Esophagus mucosa (tissue), 1 donor: Measurements from ENCODE around the gene STX8. TPM values are rescaled to one million over a fixed set of nuclear protein-coding genes. Genes with fewer than 3 reads are reported as not detected.

Experiments
- ATAC-seq: fragments of 200-7000 bp; cut with Tn5 transposase; one replicate; pipeline ENCODE4 v1.9.1; 2020
- total RNA-seq: library from RNA; stranded (reverse); gene quantifications from one replicate; pipeline ENCODE4 v1.2.4, GENCODE V29; 2023
- donor health status: DM: yes; HTN: yes; CAD: no.

Gene STX8
- total RNA-seq, 1 donor from 2014 or later: 45.9 TPM

- no peak for ATAC-seq
These were observed 240.8 kb downstream of the STX8 start for GRCh38 chr17:9334536-9335446.

- ATAC-seq: no peak
These were observed 243.5 kb downstream of the STX8 start for GRCh38 chr17:9332132-9332494.

- ATAC-seq: no peak
These were observed 244.1 kb downstream of the STX8 start for GRCh38 chr17:9331279-9332131.

GRCh38 chr17:9330611-9331271 is 244.9 kb downstream of the STX8 start:
- ATAC-seq: no peak

- no peak for ATAC-seq
These were observed 245.5 kb downstream of the STX8 start for GRCh38 chr17:9330141-9330540.

GRCh38 chr17:9329251-9329921 is 246.2 kb downstream of the STX8 start:
- no peak for ATAC-seq

GRCh38 chr17:9324864-9325263 is 250.8 kb downstream of the STX8 start:
- no peak for ATAC-seq

GRCh38 chr17:9322326-9322725 is 253.3 kb downstream of the STX8 start:
- ATAC-seq: no peak

GRCh38 chr17:9321890-9322289 is 253.7 kb downstream of the STX8 start:
- no peak for ATAC-seq

- ATAC-seq: no peak
These were observed 260.3 kb downstream of the STX8 start for GRCh38 chr17:9315360-9315759.

- ATAC-seq: no peak
These were observed 262.3 kb downstream of the STX8 start for GRCh38 chr17:9313346-9313745.

- ATAC-seq: no peak
These were observed 266.4 kb downstream of the STX8 start for GRCh38 chr17:9309216-9309615.

- peak; percentile 43 for ATAC-seq
These were observed 267.6 kb downstream of the STX8 start for GRCh38 chr17:9308069-9308468.

GRCh38 chr17:9307313-9307998 is 268.2 kb downstream of the STX8 start:
- no peak for ATAC-seq

GRCh38 chr17:9306086-9306485 is 269.5 kb downstream of the STX8 start:
- peak; percentile 84 for ATAC-seq

- no peak for ATAC-seq
These were observed 275.9 kb downstream of the STX8 start for GRCh38 chr17:9299695-9300094.

GRCh38 chr17:9298776-9299295 is 276.8 kb downstream of the STX8 start:
- ATAC-seq: no peak

- no peak for ATAC-seq
These were observed 277.5 kb downstream of the STX8 start for GRCh38 chr17:9298135-9298534.

GRCh38 chr17:9294661-9295210 is 280.9 kb downstream of the STX8 start:
- no peak for ATAC-seq

- no peak for ATAC-seq
These were observed 283.1 kb downstream of the STX8 start for GRCh38 chr17:9292561-9292941.

GRCh38 chr17:9291912-9292560 is 283.6 kb downstream of the STX8 start:
- ATAC-seq: peak; percentile 67
